IPS-NIHi7 (cell line): Measurements from ENCODE around the gene FAM3C.
"Not testable (repeated sequence)": the region's sequence is repeated elsewhere in the genome, so short reads cannot be mapped to it uniquely, and the experiment has no call there.

Source experiments
- DNase-seq: peaks from one replicate; pipeline ENCODE4 v3.0.0; 2012; ENCODE audit warnings: mixed read lengths; ENCODE audit errors: extremely low spot score

Gene FAM3C

DNA sequence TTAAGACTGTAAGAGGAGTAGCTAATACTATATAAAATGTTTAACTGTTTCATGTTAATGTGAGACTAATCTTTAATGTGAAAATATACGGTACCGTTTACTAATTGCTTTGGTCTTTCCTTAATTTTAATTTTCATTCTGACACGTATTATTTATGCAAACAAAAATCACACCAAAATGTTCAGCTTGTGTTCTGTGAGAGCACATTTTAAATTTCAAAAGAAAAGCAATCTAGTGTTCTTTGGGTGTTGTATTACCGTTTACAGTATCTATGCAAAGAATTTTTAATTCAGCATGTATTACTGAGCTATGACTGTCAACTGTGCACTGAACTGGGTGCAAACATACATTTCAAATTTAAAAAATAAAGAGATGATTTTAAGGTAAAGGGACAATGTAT, 65.1 kb downstream of the FAM3C start:
- no peak for DNase-seq

- DNase-seq = peak; percentile 33
These were observed 65.9 kb downstream of the FAM3C start for GRCh38 chr7:121330053-121330833.

GRCh38 chr7:121329191-121330052, 66.7 kb downstream of the FAM3C start:
- DNase-seq = peak; percentile 62

DNA sequence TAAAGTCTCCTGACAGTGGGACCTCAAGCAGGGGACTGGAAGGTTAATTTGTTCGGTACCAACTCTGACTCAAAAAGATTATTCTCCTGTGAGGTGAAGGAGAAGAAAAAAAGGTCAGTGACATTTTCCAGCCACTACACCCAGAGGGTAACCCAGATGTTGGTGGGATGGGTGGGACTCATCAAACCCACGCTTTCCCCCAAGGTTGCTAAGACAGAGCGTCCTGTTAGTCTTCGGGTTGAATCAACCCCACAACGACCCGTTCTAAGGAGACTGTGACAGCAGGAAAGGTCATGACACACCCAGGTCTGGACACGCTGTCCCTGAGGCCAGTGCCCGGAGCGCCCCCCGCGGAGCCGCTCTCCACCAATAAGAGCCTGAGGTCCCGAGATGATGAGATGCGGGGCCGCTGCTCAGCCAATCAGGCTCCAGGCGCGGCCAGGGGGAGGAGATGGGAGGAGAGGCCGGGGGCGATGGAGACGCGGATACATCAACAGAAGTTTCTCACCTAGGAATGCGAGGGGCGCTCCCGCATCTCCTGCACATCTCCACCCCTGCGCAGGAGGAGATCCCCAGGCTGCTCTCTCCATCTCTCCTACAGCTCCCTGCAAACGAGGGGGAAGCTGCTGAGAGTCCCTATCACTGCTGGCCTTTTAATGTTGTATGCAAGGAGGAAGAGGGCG, 67.5 kb downstream of the FAM3C start, which contains the start of gene WNT16:
TSS of gene WNT16 (plus strand) at position 493 of the 683 bp plus-strand sequence. CDS start 293 bp downstream, outside the sequence.
- peak; percentile 88 for DNase-seq

- no peak for DNase-seq
These were observed 68.4 kb downstream of the FAM3C start for GRCh38 chr7:121327671-121328070.

- no peak for DNase-seq
These were observed 72.4 kb downstream of the FAM3C start for GRCh38 chr7:121323515-121324302.

DNA sequence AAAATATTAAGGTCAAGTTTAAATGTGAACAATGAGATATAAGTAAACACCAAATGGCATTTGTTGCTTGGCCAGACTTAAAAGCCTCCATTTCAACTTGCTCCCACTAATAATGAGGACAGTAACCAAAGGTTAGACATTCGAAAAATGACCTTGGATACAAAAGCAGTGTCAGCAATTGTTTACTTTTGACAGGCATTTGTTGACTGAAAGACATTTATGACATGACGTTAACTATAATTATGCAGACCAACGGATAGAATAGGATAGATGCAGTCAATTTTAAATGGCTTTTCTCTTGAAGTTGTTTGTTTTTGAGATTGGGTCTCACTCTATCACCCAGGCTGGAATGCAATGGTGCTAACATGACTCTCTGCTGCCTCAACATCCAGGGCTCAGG, 73.6 kb downstream of the FAM3C start:
- DNase-seq = no peak

DNA sequence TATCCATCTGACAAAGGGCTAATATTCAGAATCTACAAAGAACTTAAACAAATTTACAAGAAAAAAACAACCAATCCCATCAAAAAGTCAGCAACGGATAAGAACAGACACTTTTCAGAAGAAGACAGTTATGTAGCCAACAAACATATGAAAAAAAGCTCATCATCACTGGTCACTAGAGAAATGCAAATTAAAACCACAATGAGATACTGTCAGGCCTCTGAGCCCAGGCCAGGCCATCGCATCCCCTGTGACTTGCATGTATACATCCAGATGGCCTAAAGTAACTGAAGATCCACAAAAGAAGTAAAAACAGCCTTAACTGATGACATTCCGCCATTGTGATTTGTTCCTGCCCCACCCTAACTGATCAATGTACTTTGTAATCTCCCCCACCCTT, 80.9 kb downstream of the FAM3C start:
- not testable (repeated sequence) for DNase-seq

- no peak for DNase-seq
These were observed 82.1 kb downstream of the FAM3C start for GRCh38 chr7:121313793-121314676.

- DNase-seq = no peak
These were observed 82.8 kb downstream of the FAM3C start for GRCh38 chr7:121313220-121313792.

- no peak for DNase-seq
These were observed 89.0 kb downstream of the FAM3C start for GRCh38 chr7:121307021-121307574.

GRCh38 chr7:121306565-121306964, 89.5 kb downstream of the FAM3C start:
- DNase-seq = no peak

DNA sequence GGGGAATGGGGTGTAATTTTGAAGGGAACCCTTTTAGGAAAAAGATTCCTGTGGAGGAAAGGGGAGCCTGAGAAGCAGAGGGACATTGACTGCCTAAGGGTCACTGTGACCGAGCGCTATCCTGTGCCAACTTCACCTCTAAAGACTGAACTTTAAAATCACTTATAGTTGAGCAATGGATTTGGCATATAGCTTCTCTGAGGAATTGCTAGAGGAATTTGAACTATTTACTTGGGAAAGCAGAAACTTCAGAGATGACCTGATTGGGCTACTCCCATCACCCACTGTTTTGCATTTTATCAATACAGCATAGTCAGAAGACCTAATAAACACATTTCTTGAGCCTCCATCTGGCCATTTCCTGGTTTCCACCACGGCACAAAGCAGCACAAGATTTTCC, 91.0 kb downstream of the FAM3C start:
- DNase-seq = no peak

DNA sequence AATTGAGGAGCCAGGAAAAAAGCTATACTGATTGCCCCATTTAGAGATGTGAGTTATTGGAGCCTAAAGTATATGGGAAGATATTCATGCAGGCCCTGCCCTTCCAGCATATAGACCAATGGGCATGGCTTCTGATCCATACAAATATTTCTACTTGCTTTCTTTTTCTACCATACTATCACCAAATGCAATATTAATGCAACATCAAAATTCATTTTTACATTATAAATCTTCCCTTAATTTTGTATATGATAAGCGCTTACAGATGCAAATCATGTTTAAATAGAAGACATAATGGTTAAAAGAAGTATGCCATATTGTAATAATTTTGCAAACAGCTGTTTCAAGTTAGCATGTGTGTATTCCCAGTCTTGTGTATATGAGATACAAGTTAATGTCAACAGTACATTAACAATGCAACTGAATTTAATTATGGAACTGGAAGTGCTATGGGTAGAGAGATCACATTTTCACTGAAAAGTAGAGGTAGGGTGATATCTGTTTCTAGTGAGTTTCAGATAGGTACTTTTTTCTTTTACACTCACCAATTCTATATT, 91.9 kb downstream of the FAM3C start:
- no peak for DNase-seq

GRCh38 chr7:121303422-121304101, 92.5 kb downstream of the FAM3C start:
- peak; percentile 27 for DNase-seq

DNA sequence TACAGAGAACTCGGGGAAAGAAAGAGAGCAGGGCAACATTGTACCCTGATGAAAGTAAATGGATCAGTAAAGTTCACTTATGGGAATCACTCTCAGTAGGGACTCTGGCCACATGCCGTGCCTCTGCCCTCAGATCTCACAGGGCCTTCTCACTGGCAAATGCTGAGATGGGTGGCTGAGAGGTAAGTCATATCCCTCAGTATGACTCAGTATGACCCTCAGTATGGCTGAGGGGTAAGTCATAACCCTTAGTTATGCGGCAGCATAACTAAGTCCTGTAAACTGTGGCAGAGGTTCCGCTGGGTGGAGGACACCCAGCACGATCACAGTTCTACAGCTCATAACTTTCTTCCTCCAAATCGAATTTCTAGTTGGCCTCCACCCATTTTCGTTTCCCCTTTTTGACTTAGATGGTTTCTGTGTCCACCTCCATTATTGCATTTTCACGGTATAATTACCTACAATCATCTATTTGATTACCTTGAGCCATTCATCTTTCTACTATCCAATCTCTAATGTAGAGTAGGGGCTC, 93.8 kb downstream of the FAM3C start:
- no peak for DNase-seq

GRCh38 chr7:121301446-121302213, 94.5 kb downstream of the FAM3C start:
- DNase-seq = no peak
